Measurements from ENCODE around the gene ZFYVE9. TPM values are rescaled to one million over a fixed set of nuclear protein-coding genes. Genes with fewer than 3 reads are reported as not detected.
"Not testable (repeated sequence)": the region's sequence is repeated elsewhere in the genome, so short reads cannot be mapped to it uniquely, and the experiment has no call there.

ZFYVE9 gene
- total RNA-seq, 1 donor from 2014 or later, result 53.3 TPM

GRCh38 chr1:52152572-52152971 lies 10.7 kb downstream of the ZFYVE9 start:
- no peak for DNase-seq

GRCh38 chr1:52153010-52153409 lies 11.1 kb downstream of the ZFYVE9 start:
- DNase-seq, result no peak

GRCh38 chr1:52153898-52154297 lies 12.0 kb downstream of the ZFYVE9 start:
- peak; percentile 12 for DNase-seq

- no peak for DNase-seq
Measured at GRCh38 chr1:52156460-52156859, 14.6 kb downstream of the ZFYVE9 start.

GRCh38 chr1:52157582-52157981 lies 15.7 kb downstream of the ZFYVE9 start:
- no peak for DNase-seq

- no peak for DNase-seq
Measured at GRCh38 chr1:52158218-52158617, 16.3 kb downstream of the ZFYVE9 start.

- DNase-seq, result peak; percentile 12
Measured at GRCh38 chr1:52159033-52159789, 17.3 kb downstream of the ZFYVE9 start.

GRCh38 chr1:52162947-52163346 lies 21.1 kb downstream of the ZFYVE9 start:
- DNase-seq, result no peak

- no peak for DNase-seq
Measured at GRCh38 chr1:52164604-52165003, 22.7 kb downstream of the ZFYVE9 start.

- DNase-seq, result peak; percentile 7
Measured at GRCh38 chr1:52166996-52167753, 25.3 kb downstream of the ZFYVE9 start.

GRCh38 chr1:52168373-52169080 lies 26.6 kb downstream of the ZFYVE9 start:
- DNase-seq, result no peak

GRCh38 chr1:52171149-52171548 lies 29.3 kb downstream of the ZFYVE9 start:
- DNase-seq, result not testable (repeated sequence)

GRCh38 chr1:52179073-52179472 lies 37.2 kb downstream of the ZFYVE9 start:
- no peak for DNase-seq

- no peak for DNase-seq
Measured at GRCh38 chr1:52180176-52180575, 38.3 kb downstream of the ZFYVE9 start.

- not testable (repeated sequence) for DNase-seq
Measured at GRCh38 chr1:52181759-52182158, 39.9 kb downstream of the ZFYVE9 start.

- not testable (repeated sequence) for DNase-seq
Measured at GRCh38 chr1:52182328-52182727, 40.4 kb downstream of the ZFYVE9 start.

- DNase-seq, result no peak
Measured at GRCh38 chr1:52182874-52183400, 41.0 kb downstream of the ZFYVE9 start.

- no peak for DNase-seq
Measured at GRCh38 chr1:52186449-52186848, 44.6 kb downstream of the ZFYVE9 start.

- DNase-seq, result no peak
Measured at GRCh38 chr1:52189898-52190480, 48.1 kb downstream of the ZFYVE9 start.

GRCh38 chr1:52190500-52191252 lies 48.8 kb downstream of the ZFYVE9 start:
- no peak for DNase-seq

GRCh38 chr1:52191395-52191965 lies 49.6 kb downstream of the ZFYVE9 start:
- no peak for DNase-seq

Measured in tongue (tissue), 2 donors.